Jurkat, Clone E6-1 (cell line): ENCODE data around the gene TGFBR2.

Experiments
- DNase-seq: peaks from one replicate; pipeline ENCODE4 v3.0.0-alpha.2; 2011; ENCODE audit warnings: low read depth, low spot score
- H3K4me3 ChIP-seq: 2 replicates; pipeline ENCODE4 v1.5.1; 2011; ENCODE audit warnings: mild to moderate bottlenecking, low read length, control low read depth, moderate library complexity

TGFBR2 gene

DNA sequence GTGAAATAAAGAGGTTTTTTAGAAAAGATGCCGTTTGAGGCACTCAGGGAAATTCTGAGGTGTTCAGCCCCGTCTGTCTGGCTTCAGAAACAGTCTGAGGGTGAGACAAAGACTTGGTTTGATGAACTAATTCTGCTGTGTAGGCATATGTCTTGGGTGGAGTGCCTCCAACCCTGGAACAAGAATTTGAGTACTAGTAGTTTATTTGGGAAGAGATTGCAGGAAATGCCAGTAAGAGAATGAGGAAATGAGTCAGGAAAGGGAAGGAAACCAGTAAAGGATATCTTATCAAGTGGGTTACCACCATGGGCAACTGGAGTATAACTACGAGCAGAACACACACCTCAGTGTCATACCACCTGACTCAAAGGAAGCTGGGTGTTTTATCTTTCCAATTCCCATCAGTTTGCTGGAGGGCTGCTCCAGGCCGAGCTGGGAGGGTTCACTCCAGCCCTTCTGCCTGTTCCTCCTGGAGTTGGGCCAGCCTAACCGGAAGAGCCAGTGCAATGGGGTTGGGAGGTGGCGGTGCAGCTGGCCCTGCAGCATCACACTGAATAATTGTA is 75.3 kb downstream of the TGFBR2 start:
- DNase-seq: no peak
- H3K4me3 ChIP-seq: no peak overlapping the region

DNA sequence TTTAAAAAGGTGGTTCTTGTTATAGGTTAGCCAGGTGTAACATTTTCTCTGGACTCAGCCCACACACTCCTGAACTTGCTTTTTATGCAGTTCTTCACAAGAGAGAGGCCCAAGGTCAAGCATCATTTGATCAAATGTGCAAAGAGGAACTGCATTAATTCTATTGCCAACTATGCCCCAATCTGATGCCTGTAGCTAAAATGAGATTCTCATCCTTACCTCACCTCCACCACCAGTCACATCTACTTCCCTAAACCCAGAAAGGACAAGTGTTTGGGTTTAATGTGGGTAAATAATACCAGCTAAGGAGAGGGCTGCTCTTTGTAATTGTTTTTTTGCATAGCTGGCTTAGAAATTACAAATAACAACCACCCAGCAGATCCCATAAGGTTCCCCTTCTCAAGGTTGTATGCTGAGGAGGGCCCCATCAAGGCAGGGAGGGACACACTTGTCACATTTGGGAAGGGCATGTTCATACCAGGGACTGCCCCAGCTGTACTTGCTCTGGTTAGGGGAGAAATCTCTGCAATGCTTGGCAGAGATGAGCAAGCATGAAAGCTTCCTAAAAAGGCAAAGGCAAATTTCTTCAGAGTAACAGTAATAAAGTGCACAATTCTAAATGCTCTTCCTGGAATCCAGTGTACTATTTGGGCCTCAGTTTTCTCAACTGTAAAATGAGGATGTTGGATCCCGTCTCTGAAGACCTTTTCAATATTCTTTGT is 76.2 kb downstream of the TGFBR2 start:
- no peak for DNase-seq
- H3K4me3 ChIP-seq: no peak overlapping the region

DNA sequence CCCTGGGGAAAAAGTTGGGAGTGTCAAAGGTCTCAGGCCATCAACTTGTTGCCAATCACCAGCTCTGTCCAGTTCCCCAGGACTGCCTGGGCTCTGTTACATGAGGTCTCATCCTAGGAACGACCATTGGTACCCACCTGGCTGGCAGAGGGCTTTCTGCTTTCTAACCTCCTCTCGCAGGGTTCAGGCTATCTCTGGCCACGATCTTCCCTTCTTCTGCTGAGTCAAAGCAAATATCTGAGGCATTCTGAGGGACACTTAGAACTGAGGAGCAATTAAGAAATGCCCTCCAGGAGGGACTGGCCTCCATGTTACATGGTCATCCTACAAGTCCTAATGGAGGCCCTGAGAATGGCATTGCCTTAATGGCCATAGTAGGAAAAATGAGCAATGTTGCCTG is 77.4 kb downstream of the TGFBR2 start:
- H3K4me3 ChIP-seq: no peak overlapping the region
- no peak for DNase-seq

DNA sequence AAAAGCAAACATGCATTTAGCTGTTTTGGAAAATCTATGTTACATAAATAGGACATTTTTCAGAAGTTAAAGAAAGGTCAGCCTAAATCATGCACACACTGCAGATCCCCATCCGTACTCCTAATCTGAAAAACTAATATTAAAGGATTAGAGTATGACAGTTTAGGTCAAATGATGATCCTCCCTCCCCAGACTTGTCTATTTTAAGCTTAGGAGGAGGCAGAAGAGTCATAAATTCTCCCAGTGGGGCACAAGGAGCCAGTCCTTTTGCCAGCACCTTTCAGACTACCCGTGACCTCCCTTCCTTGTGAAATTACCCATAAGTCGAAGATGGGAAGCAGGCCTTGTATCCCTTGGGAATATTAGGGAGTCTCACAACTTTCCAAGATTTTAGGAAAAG is 78.0 kb downstream of the TGFBR2 start:
- H3K4me3 ChIP-seq: no peak overlapping the region
- DNase-seq: no peak

DNA sequence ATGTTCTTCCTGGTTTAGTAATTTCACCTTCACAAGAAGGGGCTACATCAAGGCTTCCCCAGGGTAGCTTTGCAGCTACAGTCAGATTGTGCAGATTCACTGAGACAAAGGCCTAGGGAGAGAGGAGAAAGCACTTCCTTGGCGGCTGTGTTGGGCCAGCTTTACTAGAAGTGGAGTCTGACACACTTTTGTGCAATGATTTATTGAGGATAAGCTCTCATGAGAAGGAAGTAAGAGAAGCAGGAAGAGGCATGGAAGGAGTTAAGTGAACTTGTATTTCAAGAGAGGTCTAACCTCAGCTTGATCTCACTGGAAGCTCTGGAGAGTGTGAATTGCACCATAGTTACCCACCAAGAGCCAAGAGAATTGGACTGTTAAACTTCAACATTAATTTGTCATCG is 78.9 kb downstream of the TGFBR2 start:
- no peak overlapping the region for H3K4me3 ChIP-seq
- DNase-seq: no peak

DNA sequence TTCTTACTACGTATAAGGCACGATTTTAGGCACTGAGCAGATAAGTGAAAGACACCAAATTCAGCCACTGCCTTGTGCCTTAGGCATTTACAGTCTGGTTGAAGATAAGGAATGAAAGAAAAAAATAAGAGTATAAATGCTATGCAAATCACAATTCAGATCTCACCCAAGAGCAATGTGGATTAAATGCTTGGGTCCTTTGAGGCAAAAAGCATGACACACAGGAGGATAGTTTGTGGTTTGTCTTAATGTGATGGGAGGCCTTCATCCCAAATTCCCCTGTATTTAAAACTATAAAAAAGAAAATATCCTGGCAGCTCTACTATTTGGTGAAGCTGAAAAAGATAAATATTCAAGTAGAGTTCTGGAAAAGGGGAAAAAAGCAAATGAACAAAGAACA is 79.8 kb downstream of the TGFBR2 start:
- no peak for DNase-seq

DNA sequence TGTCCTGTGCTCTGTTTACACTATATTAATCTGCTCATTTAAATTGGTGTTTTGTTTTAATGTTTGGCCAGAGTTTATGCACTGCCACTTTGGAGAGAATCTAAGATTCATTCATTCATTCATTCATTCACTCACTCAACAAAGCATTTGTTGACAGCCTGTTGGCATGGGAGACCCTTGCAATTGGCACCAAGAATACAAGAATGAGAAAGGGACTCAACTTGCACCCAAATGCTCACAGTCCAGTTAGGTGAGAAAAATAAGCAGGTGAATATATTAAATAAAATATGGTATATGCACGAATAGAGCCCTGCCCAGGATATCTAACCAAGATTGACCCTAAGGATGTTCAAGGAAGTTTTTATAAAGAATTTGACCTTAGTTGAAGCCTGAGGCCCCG is 80.4 kb downstream of the TGFBR2 start:
- no peak for DNase-seq
- H3K4me3 ChIP-seq: no peak overlapping the region

More for the DNA sequence above, 79.8 kb downstream of the TGFBR2 start:
- no peak overlapping the region for H3K4me3 ChIP-seq

DNA sequence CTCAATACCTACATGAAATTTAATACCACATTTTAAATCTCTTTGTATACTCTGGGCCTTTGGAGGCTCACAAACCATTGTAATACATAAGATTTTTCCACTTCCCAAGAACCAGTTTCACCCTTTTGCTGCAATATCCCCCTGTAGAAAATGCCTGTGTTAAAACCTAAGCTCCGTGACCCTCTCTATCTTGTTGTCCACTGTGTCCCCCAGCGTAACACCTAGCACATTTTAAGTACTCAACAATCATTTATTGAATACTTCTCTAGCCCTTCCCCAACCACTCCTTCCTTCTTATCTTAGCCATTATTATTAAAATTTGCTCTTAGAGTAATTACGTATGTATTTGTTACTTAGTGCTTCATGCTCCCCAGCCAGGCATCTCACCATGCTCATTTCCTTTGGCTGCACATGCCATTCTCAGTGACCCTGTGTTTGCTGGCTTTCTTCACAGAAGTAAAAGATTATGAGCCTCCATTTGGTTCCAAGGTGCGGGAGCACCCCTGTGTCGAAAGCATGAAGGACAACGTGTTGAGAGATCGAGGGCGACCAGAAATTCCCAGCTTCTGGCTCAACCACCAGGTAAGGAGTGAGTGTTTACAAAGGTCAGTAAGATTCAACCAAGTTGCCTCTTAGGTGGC is 81.6 kb downstream of the TGFBR2 start:
- DNase-seq: no peak

DNA sequence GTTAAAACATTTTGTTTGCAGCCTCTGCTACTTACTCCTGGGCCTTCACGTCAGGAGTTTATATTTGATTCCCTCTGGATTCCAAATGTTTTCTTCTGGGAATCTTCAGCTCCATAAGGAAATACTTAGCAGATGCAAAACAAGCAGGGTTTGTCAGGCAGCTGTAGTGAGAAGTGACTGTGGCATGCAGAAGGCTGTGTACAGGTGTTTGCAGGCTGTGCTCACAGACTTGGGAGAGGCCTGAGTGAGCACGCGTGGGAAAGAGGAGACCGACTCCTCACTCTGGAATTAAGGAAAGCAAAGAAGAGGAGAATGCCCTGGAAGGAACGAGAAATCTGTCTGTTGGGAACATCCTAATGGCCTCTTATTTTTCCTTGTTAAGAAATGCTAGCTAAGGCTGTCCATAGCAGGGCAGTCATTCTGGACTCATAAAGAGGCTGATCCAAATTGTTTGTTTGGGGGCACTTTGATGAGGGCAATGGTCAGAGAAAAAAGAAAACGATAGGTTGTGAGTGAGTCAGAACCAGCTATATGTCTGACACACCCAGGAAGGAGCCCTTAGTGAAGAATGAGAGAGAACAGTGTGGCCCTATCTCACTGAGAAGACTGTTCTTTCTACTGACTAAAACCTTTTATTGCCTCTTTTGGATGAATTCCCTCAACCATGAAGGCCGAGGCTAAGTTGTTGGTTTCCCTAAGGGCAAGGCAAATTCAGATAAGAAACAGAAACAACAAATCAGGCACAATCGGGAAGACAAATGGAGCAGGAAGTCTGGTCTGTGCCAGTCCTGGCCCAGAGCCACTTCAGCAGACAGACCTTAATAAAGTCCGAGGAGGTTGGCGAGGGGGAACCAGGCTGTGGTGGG is 82.6 kb downstream of the TGFBR2 start:
- no peak for DNase-seq
- H3K4me3 ChIP-seq: no peak overlapping the region

More for the DNA sequence above, 81.6 kb downstream of the TGFBR2 start:
- no peak overlapping the region for H3K4me3 ChIP-seq

DNA sequence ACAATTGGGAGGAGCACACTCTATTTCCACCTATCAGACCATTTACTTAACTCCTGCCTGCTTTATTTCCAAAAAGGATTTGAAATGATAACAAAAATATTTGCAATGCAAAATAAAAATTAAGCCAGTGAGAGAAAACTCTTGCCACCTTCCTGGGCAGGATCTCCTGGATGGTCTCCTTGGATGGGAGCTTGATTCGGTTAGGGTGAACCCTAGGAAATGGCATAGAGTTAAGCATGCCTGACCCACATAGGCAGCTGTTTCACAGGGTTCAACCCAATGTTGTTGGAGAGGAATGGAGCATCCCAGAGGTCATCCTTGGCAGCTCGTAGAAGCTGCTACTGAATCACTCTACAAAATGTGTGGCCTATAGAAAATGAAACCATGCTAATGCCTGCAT is 83.8 kb downstream of the TGFBR2 start:
- DNase-seq: no peak
- H3K4me3 ChIP-seq: no peak overlapping the region

DNA sequence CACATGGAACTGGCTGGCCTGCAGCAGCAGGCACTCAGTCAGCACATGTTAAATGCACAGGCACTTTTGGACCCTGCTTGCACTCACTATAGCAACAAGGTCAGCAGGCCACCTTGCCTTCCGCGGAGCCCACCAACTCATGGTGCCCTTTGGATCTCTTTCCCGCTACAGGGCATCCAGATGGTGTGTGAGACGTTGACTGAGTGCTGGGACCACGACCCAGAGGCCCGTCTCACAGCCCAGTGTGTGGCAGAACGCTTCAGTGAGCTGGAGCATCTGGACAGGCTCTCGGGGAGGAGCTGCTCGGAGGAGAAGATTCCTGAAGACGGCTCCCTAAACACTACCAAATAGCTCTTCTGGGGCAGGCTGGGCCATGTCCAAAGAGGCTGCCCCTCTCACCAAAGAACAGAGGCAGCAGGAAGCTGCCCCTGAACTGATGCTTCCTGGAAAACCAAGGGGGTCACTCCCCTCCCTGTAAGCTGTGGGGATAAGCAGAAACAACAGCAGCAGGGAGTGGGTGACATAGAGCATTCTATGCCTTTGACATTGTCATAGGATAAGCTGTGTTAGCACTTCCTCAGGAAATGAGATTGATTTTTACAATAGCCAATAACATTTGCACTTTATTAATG is 85.0 kb downstream of the TGFBR2 start:
- H3K4me3 ChIP-seq: no peak overlapping the region
- DNase-seq: no peak

DNA sequence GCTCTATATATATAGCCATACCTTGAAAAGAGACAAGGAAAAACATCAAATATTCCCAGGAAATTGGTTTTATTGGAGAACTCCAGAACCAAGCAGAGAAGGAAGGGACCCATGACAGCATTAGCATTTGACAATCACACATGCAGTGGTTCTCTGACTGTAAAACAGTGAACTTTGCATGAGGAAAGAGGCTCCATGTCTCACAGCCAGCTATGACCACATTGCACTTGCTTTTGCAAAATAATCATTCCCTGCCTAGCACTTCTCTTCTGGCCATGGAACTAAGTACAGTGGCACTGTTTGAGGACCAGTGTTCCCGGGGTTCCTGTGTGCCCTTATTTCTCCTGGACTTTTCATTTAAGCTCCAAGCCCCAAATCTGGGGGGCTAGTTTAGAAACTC is 85.5 kb downstream of the TGFBR2 start:
- H3K4me3 ChIP-seq: no peak overlapping the region
- DNase-seq: no peak

DNA sequence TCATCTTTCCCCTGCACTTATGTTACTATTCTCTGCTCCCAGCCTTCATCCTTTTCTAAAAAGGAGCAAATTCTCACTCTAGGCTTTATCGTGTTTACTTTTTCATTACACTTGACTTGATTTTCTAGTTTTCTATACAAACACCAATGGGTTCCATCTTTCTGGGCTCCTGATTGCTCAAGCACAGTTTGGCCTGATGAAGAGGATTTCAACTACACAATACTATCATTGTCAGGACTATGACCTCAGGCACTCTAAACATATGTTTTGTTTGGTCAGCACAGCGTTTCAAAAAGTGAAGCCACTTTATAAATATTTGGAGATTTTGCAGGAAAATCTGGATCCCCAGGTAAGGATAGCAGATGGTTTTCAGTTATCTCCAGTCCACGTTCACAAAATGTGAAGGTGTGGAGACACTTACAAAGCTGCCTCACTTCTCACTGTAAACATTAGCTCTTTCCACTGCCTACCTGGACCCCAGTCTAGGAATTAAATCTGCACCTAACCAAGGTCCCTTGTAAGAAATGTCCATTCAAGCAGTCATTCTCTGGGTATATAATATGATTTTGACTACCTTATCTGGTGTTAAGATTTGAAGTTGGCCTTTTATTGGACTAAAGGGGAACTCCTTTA is 86.2 kb downstream of the TGFBR2 start:
- no peak overlapping the region for H3K4me3 ChIP-seq
- DNase-seq: no peak

DNA sequence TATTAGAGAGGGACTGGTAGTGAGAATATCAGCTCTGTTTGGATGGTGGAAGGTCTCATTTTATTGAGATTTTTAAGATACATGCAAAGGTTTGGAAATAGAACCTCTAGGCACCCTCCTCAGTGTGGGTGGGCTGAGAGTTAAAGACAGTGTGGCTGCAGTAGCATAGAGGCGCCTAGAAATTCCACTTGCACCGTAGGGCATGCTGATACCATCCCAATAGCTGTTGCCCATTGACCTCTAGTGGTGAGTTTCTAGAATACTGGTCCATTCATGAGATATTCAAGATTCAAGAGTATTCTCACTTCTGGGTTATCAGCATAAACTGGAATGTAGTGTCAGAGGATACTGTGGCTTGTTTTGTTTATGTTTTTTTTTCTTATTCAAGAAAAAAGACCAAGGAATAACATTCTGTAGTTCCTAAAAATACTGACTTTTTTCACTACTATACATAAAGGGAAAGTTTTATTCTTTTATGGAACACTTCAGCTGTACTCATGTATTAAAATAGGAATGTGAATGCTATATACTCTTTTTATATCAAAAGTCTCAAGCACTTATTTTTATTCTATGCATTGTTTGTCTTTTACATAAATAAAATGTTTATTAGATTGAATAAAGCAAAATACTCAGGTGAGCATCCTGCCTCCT is 87.2 kb downstream of the TGFBR2 start:
- no peak overlapping the region for H3K4me3 ChIP-seq

DNA sequence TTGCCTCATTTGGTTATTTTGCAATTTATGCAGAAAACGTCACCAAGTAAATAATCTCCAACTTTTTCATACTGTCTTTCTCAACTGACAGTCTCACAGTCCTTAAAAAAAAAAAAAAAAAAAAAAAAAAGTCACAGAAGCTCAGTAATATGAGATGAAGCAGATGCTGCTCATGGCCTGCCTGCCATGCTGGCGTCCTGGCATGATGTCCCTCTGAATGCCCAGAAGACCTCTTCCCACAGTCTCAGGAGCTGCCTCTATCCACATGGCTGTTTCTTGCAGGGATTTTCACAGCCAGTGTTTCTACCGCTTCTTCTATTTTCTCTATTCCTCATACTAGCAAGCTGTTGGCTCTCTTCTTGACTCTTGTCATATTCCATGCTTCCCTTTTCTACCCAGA is 87.7 kb downstream of the TGFBR2 start:
- DNase-seq: no peak
- H3K4me3 ChIP-seq: no peak overlapping the region

More for the DNA sequence above, 87.2 kb downstream of the TGFBR2 start:
- peak; percentile 82 for DNase-seq

DNA sequence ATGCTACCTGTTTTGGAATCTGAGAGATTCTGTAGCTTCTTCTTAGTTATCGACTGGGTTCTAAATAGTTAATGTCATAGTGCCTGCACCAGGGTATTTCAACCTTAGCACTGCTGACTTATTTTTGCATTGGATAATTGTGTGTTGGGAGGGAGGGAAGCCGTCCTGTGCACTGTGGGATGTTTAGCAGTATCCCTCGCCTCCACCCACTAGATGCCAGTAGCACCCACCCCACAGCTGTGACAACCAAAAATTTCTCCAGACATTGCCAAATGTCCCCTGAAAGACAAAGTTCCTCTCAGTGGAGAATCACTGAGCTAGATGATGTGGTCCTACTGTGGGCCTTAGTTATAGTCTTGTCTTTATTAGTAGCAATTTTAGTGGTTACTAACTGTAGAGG is 88.3 kb downstream of the TGFBR2 start:
- no peak for DNase-seq
- no peak overlapping the region for H3K4me3 ChIP-seq

DNA sequence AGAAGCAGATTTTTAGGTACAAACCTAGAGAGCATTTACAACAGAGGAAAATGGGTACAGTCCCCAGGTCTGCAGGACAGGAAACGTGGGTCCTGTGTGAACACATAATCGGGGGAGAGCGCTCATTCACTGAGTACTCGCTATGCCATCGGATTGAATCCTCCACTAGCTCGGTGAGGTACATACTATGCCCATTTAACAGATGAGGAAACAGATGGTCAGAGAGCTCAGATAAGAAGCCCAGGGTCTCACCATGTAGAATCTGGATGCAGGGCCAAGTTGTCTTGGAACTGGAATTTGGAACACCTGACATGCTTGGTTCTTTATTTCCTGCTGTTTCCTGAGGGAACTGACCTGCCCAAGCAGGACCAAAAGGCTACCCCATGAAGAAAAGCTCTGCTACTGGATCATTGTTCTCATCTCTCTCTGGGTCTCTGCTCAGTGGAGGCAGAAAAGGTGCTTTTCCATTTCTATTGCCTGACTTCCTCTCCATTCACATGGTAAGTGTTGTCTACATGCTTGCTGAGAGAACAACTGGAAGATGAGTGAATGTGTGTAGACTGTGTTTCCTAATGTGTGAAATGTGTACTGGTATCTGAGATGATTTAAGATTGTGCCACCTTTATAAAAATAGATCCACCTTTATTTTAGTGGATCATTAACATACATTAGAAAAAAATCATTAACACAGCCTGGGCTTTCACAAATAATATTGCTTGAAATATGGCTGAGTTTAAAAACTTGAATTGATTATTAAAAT is 89.1 kb downstream of the TGFBR2 start:
- no peak overlapping the region for H3K4me3 ChIP-seq
- no peak for DNase-seq

DNA sequence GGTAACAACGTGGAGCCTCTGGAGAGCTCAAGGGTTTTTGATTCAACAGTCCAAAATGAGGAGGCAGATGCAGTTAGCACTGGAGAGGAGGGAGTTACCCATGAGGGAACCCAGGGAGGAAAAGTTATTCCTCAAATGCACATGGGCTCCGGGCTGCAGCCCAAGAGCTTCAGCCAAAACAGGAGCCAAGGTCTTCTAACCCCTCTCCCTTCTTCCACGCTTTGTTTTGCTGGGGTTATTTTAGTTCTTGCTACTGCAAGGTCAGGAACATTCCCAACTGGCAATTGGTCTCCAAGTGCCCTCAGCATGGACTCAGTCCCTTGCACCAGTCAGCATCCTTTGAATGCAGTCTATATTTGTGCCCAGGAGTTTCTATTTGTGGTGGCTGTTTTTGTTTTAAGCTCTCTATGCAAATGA is 90.0 kb downstream of the TGFBR2 start:
- DNase-seq: no peak
- H3K4me3 ChIP-seq: no peak overlapping the region
